B cell (primary cell): Measurements from ENCODE around the gene PNISR.

Source experiments
- EZH2 ChIP-seq: IDR thresholded peaks from 2 replicates; pipeline ENCODE4 v1.6.1; 2012; ENCODE audit warnings: borderline replicate concordance, low read depth, mild to moderate bottlenecking, moderate library complexity, low read length; ENCODE audit not compliant: insufficient read depth, poor library complexity, severe bottlenecking
- TF ChIP-seq, protein P1 (sequence below): fragments of 200-600 bp; IDR thresholded peaks from one replicate; pipeline ENCODE4 v1.8.0; 2022; ENCODE audit warnings: antibody characterized with exemption, mild to moderate bottlenecking

DNA sequence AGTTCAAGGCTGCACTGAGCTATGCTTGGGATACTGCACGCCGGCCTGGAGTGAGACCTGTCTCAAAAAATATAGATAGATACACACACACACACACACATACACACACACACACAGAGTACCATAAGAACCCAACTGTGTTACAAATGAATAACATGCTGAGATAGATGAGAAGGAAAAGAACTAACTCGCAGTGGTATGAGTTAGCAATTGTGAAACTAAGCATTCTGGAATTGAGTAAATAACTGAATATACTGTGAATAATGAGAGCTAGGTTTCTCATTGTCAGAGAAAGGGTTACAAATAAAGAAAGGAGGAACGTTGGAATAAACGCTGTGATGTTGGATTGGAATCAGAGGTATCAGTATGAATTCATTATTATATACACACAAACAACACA, 61.1 kb downstream of the PNISR start:
- TF ChIP-seq, protein P1, sequence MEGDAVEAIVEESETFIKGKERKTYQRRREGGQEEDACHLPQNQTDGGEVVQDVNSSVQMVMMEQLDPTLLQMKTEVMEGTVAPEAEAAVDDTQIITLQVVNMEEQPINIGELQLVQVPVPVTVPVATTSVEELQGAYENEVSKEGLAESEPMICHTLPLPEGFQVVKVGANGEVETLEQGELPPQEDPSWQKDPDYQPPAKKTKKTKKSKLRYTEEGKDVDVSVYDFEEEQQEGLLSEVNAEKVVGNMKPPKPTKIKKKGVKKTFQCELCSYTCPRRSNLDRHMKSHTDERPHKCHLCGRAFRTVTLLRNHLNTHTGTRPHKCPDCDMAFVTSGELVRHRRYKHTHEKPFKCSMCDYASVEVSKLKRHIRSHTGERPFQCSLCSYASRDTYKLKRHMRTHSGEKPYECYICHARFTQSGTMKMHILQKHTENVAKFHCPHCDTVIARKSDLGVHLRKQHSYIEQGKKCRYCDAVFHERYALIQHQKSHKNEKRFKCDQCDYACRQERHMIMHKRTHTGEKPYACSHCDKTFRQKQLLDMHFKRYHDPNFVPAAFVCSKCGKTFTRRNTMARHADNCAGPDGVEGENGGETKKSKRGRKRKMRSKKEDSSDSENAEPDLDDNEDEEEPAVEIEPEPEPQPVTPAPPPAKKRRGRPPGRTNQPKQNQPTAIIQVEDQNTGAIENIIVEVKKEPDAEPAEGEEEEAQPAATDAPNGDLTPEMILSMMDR, result no peak
- no peak for TF ChIP-seq EZH2
